ENCODE measurements around the gene CARD14.

Gene CARD14

DNA sequence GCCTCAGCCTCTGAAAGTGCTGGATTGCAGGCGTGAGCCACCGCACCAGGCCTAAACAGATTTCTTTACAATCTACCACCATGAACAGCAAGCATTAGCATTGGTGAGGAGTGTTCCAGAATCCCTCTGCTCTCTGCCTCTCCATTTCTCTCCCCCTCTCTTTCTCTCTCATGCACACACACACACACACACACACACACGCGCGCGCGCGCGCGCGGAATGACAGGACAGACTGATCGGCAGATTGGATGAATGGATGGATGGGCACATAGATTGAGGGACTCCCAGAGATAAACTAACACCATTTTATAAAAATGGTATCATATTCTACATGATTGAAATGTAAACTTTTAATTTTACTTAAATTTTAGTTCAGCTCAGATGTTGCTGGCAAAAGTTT, 3.3 kb downstream of the CARD14 start:
- Histone ChIP-seq H3K27ac (ENCODE audit: low read length) (no peak overlapping the region), H3K27me3 (ENCODE audit: low read depth, low read length) (no peaks in the 10 kb centered on the region), H3K4me3 (ENCODE audit: low read depth in 1 of 2, low read length in 2 of 2) (no peak overlapping the region), H3K36me3 (ENCODE audit: control insufficient read depth in 1 of 2, insufficient read depth in 2 of 2, low read length in 2 of 2) (no peaks in the 10 kb centered on the region), H3K9me3 (ENCODE audit: control insufficient read depth in 1 of 2, low read length in 2 of 2) (no peaks in the 10 kb centered on the region), H3K4me1 (ENCODE audit: control insufficient read depth in 1 of 2, insufficient read depth in 2 of 2, low read length in 2 of 2) (no peaks in the 10 kb centered on the region)

DNA sequence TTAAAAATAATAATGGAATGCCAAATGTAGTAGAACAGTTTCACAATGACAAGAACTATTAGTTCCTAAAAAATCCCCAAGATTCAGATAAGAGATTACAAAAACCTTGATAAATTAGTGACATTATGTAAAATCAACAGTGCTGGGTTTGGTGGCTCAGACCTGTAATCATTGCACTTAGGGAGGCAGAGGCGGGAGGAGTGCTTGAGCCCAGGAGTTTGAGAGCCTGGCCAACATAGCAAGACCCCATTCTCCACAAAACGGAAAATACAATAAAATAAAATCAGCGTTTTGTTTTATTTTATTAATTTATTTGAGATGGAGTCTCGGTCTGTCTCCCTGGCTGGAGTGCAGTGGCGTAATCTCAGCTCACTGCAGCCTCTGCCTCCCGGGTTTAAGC, 4.1 kb downstream of the CARD14 start:
- Histone ChIP-seq H3K4me1 (ENCODE audit: control insufficient read depth in 1 of 2, insufficient read depth in 2 of 2, low read length in 2 of 2) (no peaks in the 10 kb centered on the region), H3K27ac (ENCODE audit: low read length) (no peak overlapping the region), H3K9me3 (ENCODE audit: control insufficient read depth in 1 of 2, low read length in 2 of 2) (no peaks in the 10 kb centered on the region), H3K27me3 (ENCODE audit: low read depth, low read length) (no peaks in the 10 kb centered on the region), H3K4me3 (ENCODE audit: low read depth in 1 of 2, low read length in 2 of 2) (no peak overlapping the region), H3K36me3 (ENCODE audit: control insufficient read depth in 1 of 2, insufficient read depth in 2 of 2, low read length in 2 of 2) (no peaks in the 10 kb centered on the region)

DNA sequence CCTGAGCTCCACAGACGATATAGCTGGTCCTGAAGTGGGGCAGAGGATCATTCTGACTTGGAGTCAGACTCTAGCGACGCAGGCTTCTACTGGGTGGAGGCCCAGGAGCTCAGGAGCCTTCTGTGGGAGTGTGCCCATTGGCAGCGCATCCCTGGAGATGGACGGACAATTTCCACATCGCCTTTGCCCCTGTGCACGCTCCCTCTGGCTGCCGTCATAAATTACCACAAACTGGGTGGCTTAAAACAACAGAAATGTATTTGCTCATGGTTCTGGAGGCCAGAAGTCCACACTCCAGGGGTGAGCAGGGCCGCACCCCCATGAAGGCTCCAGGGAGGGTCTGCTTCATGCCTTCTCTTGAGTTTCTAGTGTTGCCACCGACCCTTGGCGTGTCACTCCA, 6.9 kb downstream of the CARD14 start:
- H3K27ac ChIP-seq (ENCODE audit: low read length), result no peak overlapping the region
- H3K36me3 ChIP-seq (ENCODE audit: control insufficient read depth in 1 of 2, insufficient read depth in 2 of 2, low read length in 2 of 2), result no peaks in the 10 kb centered on the region
- no peaks in the 10 kb centered on the region for H3K27me3 ChIP-seq (ENCODE audit: low read depth, low read length)
- H3K9me3 ChIP-seq (ENCODE audit: control insufficient read depth in 1 of 2, low read length in 2 of 2), result no peaks in the 10 kb centered on the region
- H3K4me3 ChIP-seq (ENCODE audit: low read depth in 1 of 2, low read length in 2 of 2), result no peak overlapping the region
- H3K4me1 ChIP-seq (ENCODE audit: control insufficient read depth in 1 of 2, insufficient read depth in 2 of 2, low read length in 2 of 2), result no peaks in the 10 kb centered on the region

DNA sequence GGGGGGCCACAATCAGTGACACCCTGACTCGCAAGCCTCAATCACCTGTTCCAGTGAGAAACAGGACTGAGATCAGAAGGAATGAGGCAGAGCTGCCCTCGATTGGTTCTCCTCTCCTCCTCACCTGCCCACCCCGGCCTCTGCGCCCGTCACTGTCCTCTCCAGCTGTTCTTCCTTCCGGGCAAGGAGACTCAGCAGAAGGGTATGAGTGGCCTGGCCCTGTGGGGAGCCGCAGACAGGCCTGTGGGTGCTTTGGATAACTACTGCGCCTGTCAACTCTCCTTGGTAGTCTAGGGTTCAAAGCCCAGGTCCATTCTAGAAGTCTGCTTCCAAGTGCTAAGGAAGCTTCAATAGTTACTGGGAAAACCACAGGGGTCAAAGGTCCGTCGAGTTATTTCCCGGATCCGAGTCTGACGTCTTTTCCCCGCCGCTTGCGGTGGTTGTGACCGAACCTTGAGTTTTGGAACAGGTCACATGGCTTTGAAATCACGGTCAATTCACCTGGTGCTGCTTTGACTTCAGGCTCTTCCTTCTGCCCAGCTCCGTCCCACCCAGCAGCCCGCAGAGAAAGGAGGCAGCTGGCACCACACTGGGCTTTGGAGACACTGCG, 8.3 kb downstream of the CARD14 start:
- no peak overlapping the region for H3K4me3 ChIP-seq (ENCODE audit: low read depth in 1 of 2, low read length in 2 of 2)
- H3K27ac ChIP-seq (ENCODE audit: low read length), result no peak overlapping the region
- H3K27me3 ChIP-seq (ENCODE audit: low read depth, low read length), result no peaks in the 10 kb centered on the region
- H3K36me3 ChIP-seq (ENCODE audit: control insufficient read depth in 1 of 2, insufficient read depth in 2 of 2, low read length in 2 of 2), result no peaks in the 10 kb centered on the region
- H3K9me3 ChIP-seq (ENCODE audit: control insufficient read depth in 1 of 2, low read length in 2 of 2), result no peaks in the 10 kb centered on the region
- H3K4me1 ChIP-seq (ENCODE audit: control insufficient read depth in 1 of 2, insufficient read depth in 2 of 2, low read length in 2 of 2), result no peaks in the 10 kb centered on the region

DNA sequence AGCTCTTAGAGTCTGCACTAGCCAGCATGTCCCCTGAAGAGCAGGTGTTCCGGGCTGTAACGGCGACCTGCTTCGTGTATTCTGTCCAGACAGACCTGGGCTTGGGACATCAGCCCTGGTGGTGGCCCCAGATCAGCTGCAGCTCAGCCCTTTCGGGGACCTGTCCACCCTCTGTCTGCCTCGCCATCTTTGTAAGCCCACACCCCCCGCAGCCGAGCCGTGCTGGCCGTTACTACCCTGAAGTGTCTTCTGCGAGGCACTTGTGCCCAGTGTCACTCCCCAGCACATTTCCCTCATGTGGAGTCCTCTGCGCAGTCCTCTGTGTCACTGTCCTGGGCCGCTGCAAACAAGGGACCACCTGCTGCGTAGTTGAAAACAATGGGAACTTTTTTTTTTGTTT, 10.4 kb downstream of the CARD14 start:
- no peak overlapping the region for H3K27ac ChIP-seq (ENCODE audit: low read length)
- no peaks in the 10 kb centered on the region for H3K9me3 ChIP-seq (ENCODE audit: control insufficient read depth in 1 of 2, low read length in 2 of 2)
- no peaks in the 10 kb centered on the region for H3K4me1 ChIP-seq (ENCODE audit: control insufficient read depth in 1 of 2, insufficient read depth in 2 of 2, low read length in 2 of 2)
- H3K27me3 ChIP-seq (ENCODE audit: low read depth, low read length), result no peaks in the 10 kb centered on the region
- no peaks in the 10 kb centered on the region for H3K36me3 ChIP-seq (ENCODE audit: control insufficient read depth in 1 of 2, insufficient read depth in 2 of 2, low read length in 2 of 2)
- H3K4me3 ChIP-seq (ENCODE audit: low read depth in 1 of 2, low read length in 2 of 2), result no peak overlapping the region

DNA sequence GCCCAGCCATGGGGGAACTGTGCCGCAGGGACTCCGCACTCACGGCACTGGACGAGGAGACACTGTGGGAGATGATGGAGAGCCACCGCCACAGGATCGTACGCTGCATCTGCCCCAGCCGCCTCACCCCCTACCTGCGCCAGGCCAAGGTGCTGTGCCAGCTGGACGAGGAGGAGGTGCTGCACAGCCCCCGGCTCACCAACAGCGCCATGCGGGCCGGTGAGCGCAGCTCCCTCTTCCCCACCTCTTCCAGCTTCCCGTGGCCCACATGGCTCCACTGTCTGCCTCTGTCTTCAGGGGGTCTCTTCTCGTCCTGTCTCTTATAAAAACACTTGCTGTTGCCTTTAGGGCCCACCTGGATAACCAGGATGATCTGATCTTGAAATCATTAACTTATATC, 11.6 kb downstream of the CARD14 start:
- no peak overlapping the region for H3K27ac ChIP-seq (ENCODE audit: low read length)
- H3K4me1 ChIP-seq (ENCODE audit: control insufficient read depth in 1 of 2, insufficient read depth in 2 of 2, low read length in 2 of 2), result no peaks in the 10 kb centered on the region
- no peaks in the 10 kb centered on the region for H3K27me3 ChIP-seq (ENCODE audit: low read depth, low read length)
- H3K36me3 ChIP-seq (ENCODE audit: control insufficient read depth in 1 of 2, insufficient read depth in 2 of 2, low read length in 2 of 2), result no peaks in the 10 kb centered on the region
- no peaks in the 10 kb centered on the region for H3K9me3 ChIP-seq (ENCODE audit: control insufficient read depth in 1 of 2, low read length in 2 of 2)
- no peak overlapping the region for H3K4me3 ChIP-seq (ENCODE audit: low read depth in 1 of 2, low read length in 2 of 2)

DNA sequence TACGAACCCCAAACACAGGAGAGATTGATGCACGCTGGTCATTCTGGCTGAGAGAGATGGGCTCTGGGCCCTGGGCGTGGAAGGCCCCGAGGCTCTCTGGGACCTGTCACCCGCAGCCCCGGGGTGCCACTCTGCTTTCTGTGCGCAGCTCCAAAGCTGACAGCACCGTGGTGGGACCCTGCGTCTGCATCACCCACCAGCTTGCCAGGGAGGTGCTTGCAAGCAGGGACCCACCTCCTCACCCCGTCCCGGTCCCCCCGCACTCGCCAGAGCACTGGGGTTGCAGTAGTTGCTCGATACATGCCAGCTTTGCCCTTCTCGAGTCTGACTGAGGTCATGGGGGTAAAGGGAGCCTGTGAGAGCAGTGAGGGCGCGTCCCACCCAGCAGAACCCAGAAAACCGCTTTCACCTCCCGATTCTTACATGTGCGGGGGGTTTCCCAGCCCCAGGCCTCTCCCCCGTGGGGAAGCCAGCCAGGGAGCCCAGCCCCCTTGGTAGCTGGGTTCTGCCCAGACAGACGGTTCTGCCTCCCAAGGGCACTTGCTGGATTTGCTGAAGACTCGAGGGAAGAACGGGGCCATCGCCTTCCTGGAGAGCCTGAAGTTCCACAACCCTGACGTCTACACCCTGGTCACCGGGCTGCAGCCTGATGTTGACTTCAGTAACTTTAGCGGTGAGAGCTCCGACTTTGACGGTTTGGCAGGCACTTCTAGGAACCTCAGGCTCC, 12.5 kb downstream of the CARD14 start:
- no peaks in the 10 kb centered on the region for H3K36me3 ChIP-seq (ENCODE audit: control insufficient read depth in 1 of 2, insufficient read depth in 2 of 2, low read length in 2 of 2)
- no peak overlapping the region for H3K27ac ChIP-seq (ENCODE audit: low read length)
- H3K4me1 ChIP-seq (ENCODE audit: control insufficient read depth in 1 of 2, insufficient read depth in 2 of 2, low read length in 2 of 2), result no peaks in the 10 kb centered on the region
- H3K4me3 ChIP-seq (ENCODE audit: low read depth in 1 of 2, low read length in 2 of 2), result no peak overlapping the region
- no peaks in the 10 kb centered on the region for H3K27me3 ChIP-seq (ENCODE audit: low read depth, low read length)
- no peaks in the 10 kb centered on the region for H3K9me3 ChIP-seq (ENCODE audit: control insufficient read depth in 1 of 2, low read length in 2 of 2)

DNA sequence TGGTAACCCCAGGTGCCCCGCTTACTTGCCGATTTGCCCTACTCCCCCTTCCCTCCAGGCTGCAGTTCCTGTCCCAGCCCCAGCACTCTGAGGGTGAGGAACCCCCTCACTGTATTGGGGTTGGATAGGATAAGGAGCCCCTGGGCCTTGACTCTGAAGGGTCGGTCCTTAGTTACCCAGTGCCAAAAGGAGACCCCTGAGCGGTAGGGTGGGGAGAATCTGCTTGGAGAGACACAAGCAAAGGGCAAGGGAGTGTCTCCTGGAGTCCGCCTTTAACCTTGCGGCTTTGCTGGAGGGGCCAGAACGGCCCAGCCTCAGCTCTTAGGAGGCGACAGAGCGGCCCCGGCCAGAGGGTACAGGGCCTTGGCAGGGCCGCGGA, 13.0 kb downstream of the CARD14 start:
- H3K4me3 ChIP-seq (ENCODE audit: low read depth in 1 of 2, low read length in 2 of 2), result no peak overlapping the region
- peaks cover 0 to 3% of the 10 kb centered on the region in 2 donors for H3K4me1 ChIP-seq (ENCODE audit: control insufficient read depth in 1 of 2, insufficient read depth in 2 of 2, low read length in 2 of 2)
- no peaks in the 10 kb centered on the region for H3K36me3 ChIP-seq (ENCODE audit: control insufficient read depth in 1 of 2, insufficient read depth in 2 of 2, low read length in 2 of 2)
- H3K9me3 ChIP-seq (ENCODE audit: control insufficient read depth in 1 of 2, low read length in 2 of 2), result no peaks in the 10 kb centered on the region
- H3K27me3 ChIP-seq (ENCODE audit: low read depth, low read length), result no peaks in the 10 kb centered on the region
- no peak overlapping the region for H3K27ac ChIP-seq (ENCODE audit: low read length)

DNA sequence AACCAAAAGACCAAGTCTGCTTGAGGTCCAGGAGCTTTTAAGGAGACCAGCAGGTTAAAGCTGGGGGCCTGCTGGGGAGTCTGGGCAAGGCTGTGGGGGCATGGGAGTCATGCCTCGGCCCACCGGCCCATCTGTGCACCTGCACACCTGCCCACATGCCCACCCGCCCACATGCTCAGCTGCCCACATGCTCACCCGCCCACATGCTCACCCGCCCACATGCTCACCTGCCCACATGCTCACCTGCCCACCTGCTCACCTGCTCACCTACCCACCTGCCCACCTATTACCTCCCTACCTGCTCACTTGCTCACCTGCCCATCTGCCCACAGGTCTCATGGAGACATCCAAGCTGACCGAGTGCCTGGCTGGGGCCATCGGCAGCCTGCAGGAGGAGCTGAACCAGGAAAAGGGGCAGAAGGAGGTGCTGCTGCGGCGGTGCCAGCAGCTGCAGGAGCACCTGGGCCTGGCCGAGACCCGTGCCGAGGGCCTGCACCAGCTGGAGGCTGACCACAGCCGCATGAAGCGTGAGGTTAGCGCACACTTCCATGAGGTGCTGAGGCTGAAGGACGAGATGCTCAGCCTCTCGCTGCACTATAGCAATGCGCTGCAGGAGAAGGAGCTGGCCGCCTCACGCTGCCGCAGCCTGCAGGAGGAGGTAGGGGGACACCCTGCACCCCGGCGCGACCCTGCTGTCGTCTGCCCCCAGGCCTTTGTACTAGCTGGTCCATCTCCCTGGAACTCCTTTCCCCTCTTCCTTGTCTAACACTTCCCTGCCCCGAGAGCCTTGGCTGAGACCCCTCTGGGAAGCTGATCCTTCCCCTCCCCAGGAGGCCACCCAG, 14.0 kb downstream of the CARD14 start:
- Histone ChIP-seq H3K4me3 (ENCODE audit: low read depth in 1 of 2, low read length in 2 of 2) (no peak overlapping the region), H3K27ac (ENCODE audit: low read length) (no peak overlapping the region), H3K27me3 (ENCODE audit: low read depth, low read length) (no peaks in the 10 kb centered on the region)

DNA sequence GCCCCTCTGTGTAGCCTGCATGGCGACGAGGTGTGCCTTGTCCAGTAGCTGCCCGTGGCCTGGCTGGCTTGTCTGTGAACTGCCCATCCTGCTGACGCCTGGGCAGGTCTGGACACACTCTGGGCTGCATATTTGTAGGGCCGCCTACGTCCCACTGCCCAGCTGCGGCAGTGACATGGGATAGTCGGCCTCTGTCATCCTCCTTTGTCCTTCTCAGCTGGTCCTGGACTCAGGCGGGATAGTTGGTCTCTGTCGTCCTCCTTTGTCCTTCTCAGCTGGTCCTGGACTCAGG, 14.5 kb downstream of the CARD14 start:
- Histone ChIP-seq H3K27ac (ENCODE audit: low read length) (no peak overlapping the region), H3K4me1 (ENCODE audit: control insufficient read depth in 1 of 2, insufficient read depth in 2 of 2, low read length in 2 of 2) (peaks cover 0 to 7% of the 10 kb centered on the region in 2 donors), H3K27me3 (ENCODE audit: low read depth, low read length) (no peaks in the 10 kb centered on the region), H3K9me3 (ENCODE audit: control insufficient read depth in 1 of 2, low read length in 2 of 2) (no peaks in the 10 kb centered on the region), H3K36me3 (ENCODE audit: control insufficient read depth in 1 of 2, insufficient read depth in 2 of 2, low read length in 2 of 2) (no peaks in the 10 kb centered on the region), H3K4me3 (ENCODE audit: low read depth in 1 of 2, low read length in 2 of 2) (no peak overlapping the region)

More for the DNA sequence above, 14.0 kb downstream of the CARD14 start:
- Histone ChIP-seq H3K36me3 (ENCODE audit: control insufficient read depth in 1 of 2, insufficient read depth in 2 of 2, low read length in 2 of 2) (no peaks in the 10 kb centered on the region), H3K9me3 (ENCODE audit: control insufficient read depth in 1 of 2, low read length in 2 of 2) (no peaks in the 10 kb centered on the region), H3K4me1 (ENCODE audit: control insufficient read depth in 1 of 2, insufficient read depth in 2 of 2, low read length in 2 of 2) (peaks cover 0 to 7% of the 10 kb centered on the region in 2 donors)

DNA sequence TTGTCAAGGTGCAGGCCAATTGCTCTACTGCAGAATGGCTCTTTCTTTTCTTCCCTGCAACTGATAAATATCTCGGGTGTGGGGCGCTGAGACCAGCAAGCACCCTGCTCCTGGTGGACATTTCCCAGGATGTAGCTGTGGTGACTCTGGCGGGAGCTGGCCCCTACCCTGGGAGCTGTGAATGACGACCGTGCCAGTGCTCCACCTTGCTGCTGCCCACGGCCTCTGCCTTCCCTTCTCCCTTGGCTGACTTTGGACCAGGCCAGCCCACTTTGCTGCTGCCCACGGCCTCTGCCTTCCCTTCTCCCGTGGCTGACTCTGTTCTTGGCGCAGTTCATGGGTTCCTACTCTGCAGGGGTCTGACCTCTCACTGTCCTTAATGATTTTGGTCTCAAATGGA, 16.1 kb downstream of the CARD14 start:
- Histone ChIP-seq H3K27me3 (ENCODE audit: low read depth, low read length) (no peaks in the 10 kb centered on the region), H3K9me3 (ENCODE audit: control insufficient read depth in 1 of 2, low read length in 2 of 2) (no peaks in the 10 kb centered on the region), H3K4me3 (ENCODE audit: low read depth in 1 of 2, low read length in 2 of 2) (no peak overlapping the region), H3K4me1 (ENCODE audit: control insufficient read depth in 1 of 2, insufficient read depth in 2 of 2, low read length in 2 of 2) (peaks cover 0 to 7% of the 10 kb centered on the region in 2 donors), H3K36me3 (ENCODE audit: control insufficient read depth in 1 of 2, insufficient read depth in 2 of 2, low read length in 2 of 2) (no peaks in the 10 kb centered on the region), H3K27ac (ENCODE audit: low read length) (no peak overlapping the region)
